GM23248 (cell line): ENCODE data around the gene HYI.

Experiments
- EZH2 ChIP-seq: fragments of 200-600 bp; sonication (generic); IDR thresholded peaks from 2 replicates; pipeline ENCODE4 v1.6.1; 2018; ENCODE audit warnings: antibody characterized with exemption, mild to moderate bottlenecking; ENCODE audit not compliant: insufficient read depth, poor library complexity, severe bottlenecking
- EZH2phosphoT487 ChIP-seq: fragments of 200-600 bp; sonication (generic); IDR thresholded peaks from 2 replicates; pipeline ENCODE4 v1.6.1; 2018; ENCODE audit warnings: antibody characterized with exemption, moderate library complexity, mild to moderate bottlenecking, low read depth; ENCODE audit not compliant: insufficient read depth

DNA sequence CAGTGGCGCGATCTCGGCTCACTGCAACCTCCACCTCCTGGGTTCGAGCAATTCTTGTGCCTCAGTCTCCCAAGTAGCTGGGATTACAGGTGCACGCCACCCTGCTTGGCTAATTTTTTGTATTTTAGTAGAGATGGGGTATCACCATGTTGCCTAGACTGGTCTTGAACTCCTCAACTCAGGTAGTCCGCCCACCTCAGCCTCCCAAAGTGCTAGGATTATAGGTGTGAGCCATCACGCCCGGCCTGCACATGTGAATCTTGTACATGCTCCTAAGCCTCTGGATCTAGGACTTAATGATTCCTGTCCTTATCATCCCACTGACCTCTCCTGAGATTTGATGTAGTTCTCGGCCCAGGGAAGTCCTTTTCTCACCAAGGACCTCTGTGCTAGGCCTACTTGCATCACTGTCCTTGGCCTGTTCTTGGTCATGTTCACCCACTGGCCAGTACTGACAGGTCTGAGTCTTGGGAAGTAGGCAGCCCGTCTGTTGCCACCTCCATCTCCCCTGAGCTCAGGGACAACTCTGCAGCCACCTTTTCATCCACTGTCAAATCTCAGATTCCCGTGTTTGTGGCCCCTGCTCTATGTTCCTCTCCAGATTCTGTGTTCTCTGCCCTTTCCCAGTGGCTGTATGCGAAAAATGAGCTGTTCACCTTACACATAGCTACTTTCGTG, 9.4 kb downstream of the HYI start:
- TF ChIP-seq EZH2 (no peak), EZH2phosphoT487 (no peak)
